Spinal cord (tissue), 10 donors: ENCODE data around the gene C10orf143. TPM values are rescaled to one million over a fixed set of nuclear protein-coding genes. Genes with fewer than 3 reads are reported as not detected.

Experiments
- DNase-seq, 6 donors: peaks; one replicate each; pipeline versions ENCODE4 v3.0.0 to v3.0.0-alpha.2; 2013 to 2015; ENCODE audit warnings: low spot score in 6 of 6, low read depth in 4 of 6
- H3K27ac ChIP-seq: one replicate; pipeline ENCODE4 v1.5.1; 2013; ENCODE audit warnings: low read depth, low read length, control low read depth
- H3K27me3 ChIP-seq: one replicate; pipeline ENCODE4 v1.6.1; 2013; ENCODE audit warnings: low read length; ENCODE audit not compliant: control insufficient read depth, insufficient read depth
- H3K36me3 ChIP-seq: one replicate; pipeline ENCODE4 v1.6.1; 2013; ENCODE audit warnings: low read length; ENCODE audit not compliant: control insufficient read depth, insufficient read depth
- H3K4me1 ChIP-seq: one replicate; pipeline ENCODE4 v1.6.1; 2013; ENCODE audit warnings: low read length; ENCODE audit not compliant: control insufficient read depth, insufficient read depth
- H3K4me3 ChIP-seq: one replicate; pipeline ENCODE4 v1.5.1; 2013; ENCODE audit warnings: low read depth, low read length, control low read depth
- H3K9me3 ChIP-seq: one replicate; pipeline ENCODE4 v1.6.1; 2013; ENCODE audit warnings: low read length; ENCODE audit not compliant: control insufficient read depth, insufficient read depth
- WGBS: methylation state at CpG from one replicate; pipeline ENCODE4 v1.1.5; 2013; ENCODE audit warnings: missing lambda C conversion rate; ENCODE audit not compliant: insufficient coverage; 5-methylcytosine and 5-hydroxymethylcytosine counted together
- long read RNA-seq, 4 donors: transcript quantifications; one replicate each; lab custom pipeline, GENCODE V29; 2026
- polyA plus RNA-seq, 2 donors: library from polyadenylated mRNA; unstranded; fragments of 120-200 nt; gene quantifications; one replicate each; pipeline ENCODE4 v1.2.1, GENCODE V29; 2013; ENCODE audit not compliant: insufficient read length in 2 of 2
- total RNA-seq, 2 donors: library from RNA; depleted of rRNA in 1 of 2; stranded (reverse); fragments of 120-200 nt in 1 of 2; fragments of >200 nt in 1 of 2; gene quantifications; one replicate each; pipeline versions ENCODE4 v1.2.3 to v1.2.4, GENCODE V29; 2013 to 2014
- donor health status: healthy.

C10orf143 gene
- total RNA-seq, result 1 to 10 TPM in 1 of 2 donors, under 1 TPM in 1; 0.79 to 2.2 TPM
- 1 to 10 TPM; 3.8 to 4.5 TPM for polyA plus RNA-seq
- long read RNA-seq, donor 1, result 0 reads
- long read RNA-seq, donor 2, partial matches to known transcripts, result 0 of 1 reads
- long read RNA-seq, donor 2, other reads (novel, unspliced or antisense), result 0 of 1 reads
- long read RNA-seq, donor 3, partial matches to known transcripts, result 0 of 1 reads
- long read RNA-seq, donor 3, other reads (novel, unspliced or antisense), result 0 of 1 reads
- long read RNA-seq, donor 4, partial matches to known transcripts, result 10 of 11 reads
- long read RNA-seq, donor 4, other reads (novel, unspliced or antisense), result 0 of 11 reads

- Histone ChIP-seq H3K27me3 (no peaks in the 10 kb centered on the region), H3K36me3 (peaks cover 4% of the 10 kb centered on the region), H3K27ac (peak within 1 kb of the TSS; percentile 91), H3K9me3 (no peaks in the 10 kb centered on the region), H3K4me1 (peaks cover 22% of the 10 kb centered on the region), H3K4me3 (peak within 1 kb of the TSS; percentile 91)
- DNase-seq, result peak; percentile 91 to 99 (median 95)
- under 1% methylated on average over 70 of the region's 71 CpGs for WGBS
These were observed at the start of gene C10orf143 for GRCh38 chr10:130110246-130111112. Gene C10orf143 (minus strand): TSS chr10:130110830. CDS start chr10:130110772, 58 bp downstream.

GRCh38 chr10:130159192-130159794 lies 48.7 kb upstream of the C10orf143 start:
- no peaks in the 10 kb centered on the region for H3K9me3 ChIP-seq
- peak in 1 of 6 donors; percentile 38 for DNase-seq
- no peak overlapping the region for H3K4me3 ChIP-seq
- H3K27ac ChIP-seq, result no peak overlapping the region
- H3K36me3 ChIP-seq, result peaks cover 2% of the 10 kb centered on the region
- H3K27me3 ChIP-seq, result no peaks in the 10 kb centered on the region
- WGBS, result no CpG with 5 or more reads among the region's 2 CpGs
- H3K4me1 ChIP-seq, result no peaks in the 10 kb centered on the region

GRCh38 chr10:130146042-130146441 lies 35.4 kb upstream of the C10orf143 start:
- no peaks in the 10 kb centered on the region for H3K27me3 ChIP-seq
- 96% methylated on average over 4 of the region's 4 CpGs for WGBS
- peaks cover 14% of the 10 kb centered on the region for H3K36me3 ChIP-seq
- no peaks in the 10 kb centered on the region for H3K9me3 ChIP-seq
- no peaks in the 10 kb centered on the region for H3K4me1 ChIP-seq
- no peak for DNase-seq
- H3K27ac ChIP-seq, result no peak overlapping the region
- no peak overlapping the region for H3K4me3 ChIP-seq

GRCh38 chr10:130141878-130142277 lies 31.2 kb upstream of the C10orf143 start:
- DNase-seq, result no peak
- H3K4me3 ChIP-seq, result no peak overlapping the region
- H3K27me3 ChIP-seq, result no peaks in the 10 kb centered on the region
- 33% methylated on average over 2 of the region's 2 CpGs for WGBS
- H3K36me3 ChIP-seq, result peaks cover 20% of the 10 kb centered on the region
- no peak overlapping the region for H3K27ac ChIP-seq
- H3K9me3 ChIP-seq, result no peaks in the 10 kb centered on the region
- peaks cover 12% of the 10 kb centered on the region for H3K4me1 ChIP-seq

- H3K36me3 ChIP-seq, result peaks cover 20% of the 10 kb centered on the region
- no peak for DNase-seq
- no peak overlapping the region for H3K4me3 ChIP-seq
- WGBS, result no CpG with 5 or more reads among the region's 1 CpG
- H3K27ac ChIP-seq, result no peak overlapping the region
- H3K4me1 ChIP-seq, result peaks cover 12% of the 10 kb centered on the region
- H3K9me3 ChIP-seq, result no peaks in the 10 kb centered on the region
- no peaks in the 10 kb centered on the region for H3K27me3 ChIP-seq
These were observed 30.8 kb upstream of the C10orf143 start for GRCh38 chr10:130141460-130141859.

- peaks cover 13% of the 10 kb centered on the region for H3K4me1 ChIP-seq
- no peak overlapping the region for H3K4me3 ChIP-seq
These were observed 30.4 kb upstream of the C10orf143 start for GRCh38 chr10:130141038-130141437.

GRCh38 chr10:130140425-130140824 lies 29.8 kb upstream of the C10orf143 start:
- H3K4me1 ChIP-seq, result peaks cover 19% of the 10 kb centered on the region
- H3K4me3 ChIP-seq, result no peak overlapping the region
- no peaks in the 10 kb centered on the region for H3K9me3 ChIP-seq
- no peak for DNase-seq
- no CpG with 5 or more reads among the region's 1 CpG for WGBS
- no peak overlapping the region for H3K27ac ChIP-seq
- H3K27me3 ChIP-seq, result no peaks in the 10 kb centered on the region
- H3K36me3 ChIP-seq, result peaks cover 13% of the 10 kb centered on the region

More at GRCh38 chr10:130141038-130141437, 30.4 kb upstream of the C10orf143 start:
- Histone ChIP-seq H3K36me3 (peaks cover 17% of the 10 kb centered on the region), H3K27ac (no peak overlapping the region), H3K9me3 (no peaks in the 10 kb centered on the region), H3K27me3 (no peaks in the 10 kb centered on the region)
- no CpG with 5 or more reads among the region's 4 CpGs for WGBS
- no peak for DNase-seq

GRCh38 chr10:130138479-130138866 lies 27.8 kb upstream of the C10orf143 start:
- Histone ChIP-seq H3K27me3 (no peaks in the 10 kb centered on the region), H3K27ac (no peak overlapping the region), H3K4me1 (peaks cover 20% of the 10 kb centered on the region), H3K4me3 (no peak overlapping the region), H3K9me3 (no peaks in the 10 kb centered on the region), H3K36me3 (peaks cover 13% of the 10 kb centered on the region)
- no peak for DNase-seq
- WGBS, result 100% methylated on average over 1 of the region's 3 CpGs

- no peak for DNase-seq
- H3K36me3 ChIP-seq, result peaks cover 13% of the 10 kb centered on the region
- H3K4me3 ChIP-seq, result peak overlapping the region; percentile 76
- no peaks in the 10 kb centered on the region for H3K9me3 ChIP-seq
- WGBS, result 96% methylated on average over 12 of the region's 28 CpGs
- no peak overlapping the region for H3K27ac ChIP-seq
- no peaks in the 10 kb centered on the region for H3K27me3 ChIP-seq
- H3K4me1 ChIP-seq, result peaks cover 20% of the 10 kb centered on the region
These were observed 27.2 kb upstream of the C10orf143 start for GRCh38 chr10:130137659-130138478.
